KMS-11 (cell line): ENCODE data around the gene NCF4.

Experiments used
- H2AFZ ChIP-seq: fragments of 200-600 bp; sonication (generic); 2 replicates; pipeline ENCODE4 v1.6.1; 2016; ENCODE audit warnings: antibody characterized with exemption, mixed run types, low read depth
- H3K27ac ChIP-seq: fragments of 200-600 bp; sonication (generic); 2 replicates; pipeline ENCODE4 v1.6.1; 2016; ENCODE audit warnings: mild to moderate bottlenecking, mixed run types
- H3K27me3 ChIP-seq: fragments of 200-600 bp; sonication (generic); 2 replicates; pipeline ENCODE4 v1.6.1; 2017; ENCODE audit warnings: mild to moderate bottlenecking, low read depth, mixed run types, moderate library complexity; ENCODE audit not compliant: insufficient read depth
- H3K36me3 ChIP-seq: fragments of 200-600 bp; sonication (generic); 2 replicates; pipeline ENCODE4 v1.6.1; 2017; ENCODE audit warnings: mild to moderate bottlenecking, mixed run types; ENCODE audit not compliant: insufficient read depth
- H3K4me1 ChIP-seq: fragments of 200-600 bp; sonication (generic); 2 replicates; pipeline ENCODE4 v1.6.1; 2016; ENCODE audit warnings: mild to moderate bottlenecking, low read depth, mixed run types; ENCODE audit not compliant: poor library complexity, severe bottlenecking
- H3K4me2 ChIP-seq: fragments of 200-600 bp; sonication (generic); 2 replicates; pipeline ENCODE4 v1.7.0; 2016; ENCODE audit warnings: mild to moderate bottlenecking, mixed run types
- H3K4me3 ChIP-seq: fragments of 200-600 bp; sonication (generic); IDR thresholded peaks from 2 replicates; pipeline ENCODE4 v1.6.1; 2017; ENCODE audit warnings: low read depth, low read length, mixed read lengths; ENCODE audit not compliant: insufficient read depth
- H3K79me2 ChIP-seq: fragments of 200-600 bp; sonication (generic); 2 replicates; pipeline ENCODE4 v1.6.1; 2016; ENCODE audit warnings: low read depth, mixed run types; ENCODE audit not compliant: insufficient read depth
- H3K9ac ChIP-seq: fragments of 200-600 bp; sonication (generic); 2 replicates; pipeline ENCODE4 v1.6.1; 2016; ENCODE audit warnings: mild to moderate bottlenecking, mixed run types
- H4K20me1 ChIP-seq: fragments of 200-600 bp; sonication (generic); 2 replicates; pipeline ENCODE4 v1.6.1; 2016; ENCODE audit warnings: mild to moderate bottlenecking, mixed run types; ENCODE audit not compliant: insufficient read depth
- TF ChIP-seq, protein P1 (sequence below): fragments of 200-600 bp; sonication (generic); conservative IDR thresholded peaks from 2 replicates; pipeline ENCODE4 v1.6.1; 2017; ENCODE audit warnings: low read depth, mild to moderate bottlenecking, antibody characterized with exemption, low read length, moderate library complexity, mixed read lengths

Gene NCF4

DNA sequence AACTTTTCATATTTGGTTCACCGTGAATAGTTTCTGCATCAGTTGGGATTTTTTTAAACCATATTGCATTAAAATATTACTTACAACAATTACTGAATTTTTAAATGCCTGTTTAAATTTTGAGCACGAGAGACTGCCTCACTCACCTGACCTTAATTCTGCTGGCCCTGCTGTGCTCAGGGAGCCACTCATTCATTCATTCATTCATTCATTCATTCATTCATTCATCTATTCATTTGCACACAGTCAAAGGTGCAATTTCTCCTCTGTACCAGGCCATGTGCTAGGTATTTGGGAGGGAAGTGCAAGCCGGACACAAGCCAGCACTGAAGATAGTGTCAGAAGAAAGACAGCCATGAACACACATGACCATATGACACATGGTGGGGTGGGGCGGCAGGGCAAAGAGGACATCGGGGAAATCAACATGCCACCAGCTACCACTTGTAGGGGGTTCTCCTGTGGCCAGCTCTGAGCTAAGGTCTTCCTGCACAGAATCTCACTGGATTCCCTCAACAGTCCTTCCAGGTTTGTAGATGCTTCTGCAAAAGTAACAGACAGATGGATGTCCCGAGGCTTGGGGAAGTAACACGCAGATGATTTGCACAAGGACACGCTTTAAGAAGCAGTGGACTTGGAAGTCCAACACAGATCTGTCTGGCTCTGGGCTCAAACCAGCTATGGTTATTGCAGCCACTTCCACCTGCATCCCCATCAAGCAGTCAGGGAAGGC, 52.1 kb downstream of the NCF4 start:
- H3K79me2 ChIP-seq: no peaks in the 10 kb centered on the region
- no peaks in the 10 kb centered on the region for H4K20me1 ChIP-seq
- no peak overlapping the region for H3K4me2 ChIP-seq
- no peak overlapping the region for H3K27ac ChIP-seq
- TF ChIP-seq, protein P1, sequence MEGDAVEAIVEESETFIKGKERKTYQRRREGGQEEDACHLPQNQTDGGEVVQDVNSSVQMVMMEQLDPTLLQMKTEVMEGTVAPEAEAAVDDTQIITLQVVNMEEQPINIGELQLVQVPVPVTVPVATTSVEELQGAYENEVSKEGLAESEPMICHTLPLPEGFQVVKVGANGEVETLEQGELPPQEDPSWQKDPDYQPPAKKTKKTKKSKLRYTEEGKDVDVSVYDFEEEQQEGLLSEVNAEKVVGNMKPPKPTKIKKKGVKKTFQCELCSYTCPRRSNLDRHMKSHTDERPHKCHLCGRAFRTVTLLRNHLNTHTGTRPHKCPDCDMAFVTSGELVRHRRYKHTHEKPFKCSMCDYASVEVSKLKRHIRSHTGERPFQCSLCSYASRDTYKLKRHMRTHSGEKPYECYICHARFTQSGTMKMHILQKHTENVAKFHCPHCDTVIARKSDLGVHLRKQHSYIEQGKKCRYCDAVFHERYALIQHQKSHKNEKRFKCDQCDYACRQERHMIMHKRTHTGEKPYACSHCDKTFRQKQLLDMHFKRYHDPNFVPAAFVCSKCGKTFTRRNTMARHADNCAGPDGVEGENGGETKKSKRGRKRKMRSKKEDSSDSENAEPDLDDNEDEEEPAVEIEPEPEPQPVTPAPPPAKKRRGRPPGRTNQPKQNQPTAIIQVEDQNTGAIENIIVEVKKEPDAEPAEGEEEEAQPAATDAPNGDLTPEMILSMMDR: no peak
- H3K27me3 ChIP-seq: peaks cover 7% of the 10 kb centered on the region; the same call in 1 of the 2 replicates
- H2AFZ ChIP-seq: no peak overlapping the region
- H3K36me3 ChIP-seq: no peaks in the 10 kb centered on the region
- no peak overlapping the region for H3K9ac ChIP-seq
- H3K4me3 ChIP-seq: no peak overlapping the region
- peaks cover 4% of the 10 kb centered on the region for H3K4me1 ChIP-seq

DNA sequence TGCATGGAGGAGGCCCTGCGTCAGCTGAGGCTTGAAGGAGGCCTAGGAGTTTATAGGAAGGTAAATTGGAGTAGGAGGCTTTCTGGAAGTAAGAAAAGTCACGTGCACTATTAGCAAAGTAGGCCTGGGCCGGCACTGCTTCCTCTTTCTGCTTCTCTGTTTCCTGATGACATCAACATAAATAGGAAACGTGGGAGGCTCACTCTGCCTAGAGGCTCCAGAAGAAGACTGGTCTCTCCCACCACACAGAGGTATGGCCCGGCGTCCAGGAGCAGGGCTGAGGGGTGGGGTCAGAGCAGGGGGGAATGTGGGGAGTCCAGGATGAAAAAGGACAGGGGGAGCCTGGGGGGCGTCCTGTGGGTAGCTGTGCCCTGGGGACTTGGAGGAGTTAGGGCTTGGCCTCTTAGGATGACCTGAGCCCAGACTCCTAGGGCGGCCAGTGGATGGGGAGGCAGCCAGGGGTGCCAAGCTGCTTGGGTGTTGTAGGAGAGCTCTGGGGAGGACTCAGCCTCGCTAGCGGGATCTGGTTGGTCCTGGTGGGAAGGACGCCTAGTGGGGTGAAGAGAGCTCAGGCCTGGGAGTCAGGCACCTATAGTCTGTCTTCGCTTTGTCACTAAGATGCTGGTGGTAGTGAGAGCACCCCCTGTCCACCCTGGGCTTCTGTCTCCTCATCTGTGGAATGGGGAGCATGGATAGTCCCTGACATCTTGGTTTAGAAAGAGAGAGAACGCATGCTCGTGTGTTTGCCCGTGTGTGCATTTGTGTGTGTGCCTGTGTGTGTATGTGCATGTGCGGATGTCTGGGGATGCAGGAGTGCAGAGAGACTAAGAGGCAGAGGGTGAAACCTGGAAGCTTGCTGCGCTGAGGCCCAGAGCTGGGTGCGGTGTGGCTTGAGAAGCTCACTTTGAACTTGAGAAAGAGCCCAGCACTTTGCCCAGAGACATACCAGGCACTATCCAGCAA, 52.9 kb downstream of the NCF4 start, which contains the start of gene CSF2RB:
Gene CSF2RB, plus strand, starts transcription at position 202 of the 963 bp plus-strand sequence. CDS start 8,580 bp downstream, outside the sequence.
- TF ChIP-seq, protein P1: no peak
- H3K4me2 ChIP-seq: no peak within 1 kb of the TSS
- H3K79me2 ChIP-seq: no peaks in the 10 kb centered on the region
- no peak within 1 kb of the TSS for H3K9ac ChIP-seq
- no peaks in the 10 kb centered on the region for H3K36me3 ChIP-seq
- peaks cover 4% of the 10 kb centered on the region; the same call in 1 of the 2 replicates for H3K27me3 ChIP-seq
- peaks cover 4% of the 10 kb centered on the region for H3K4me1 ChIP-seq
- H2AFZ ChIP-seq: no peak within 1 kb of the TSS
- H3K27ac ChIP-seq: no peak within 1 kb of the TSS
- no peaks in the 10 kb centered on the region for H4K20me1 ChIP-seq
- H3K4me3 ChIP-seq: no peak within 1 kb of the TSS

DNA sequence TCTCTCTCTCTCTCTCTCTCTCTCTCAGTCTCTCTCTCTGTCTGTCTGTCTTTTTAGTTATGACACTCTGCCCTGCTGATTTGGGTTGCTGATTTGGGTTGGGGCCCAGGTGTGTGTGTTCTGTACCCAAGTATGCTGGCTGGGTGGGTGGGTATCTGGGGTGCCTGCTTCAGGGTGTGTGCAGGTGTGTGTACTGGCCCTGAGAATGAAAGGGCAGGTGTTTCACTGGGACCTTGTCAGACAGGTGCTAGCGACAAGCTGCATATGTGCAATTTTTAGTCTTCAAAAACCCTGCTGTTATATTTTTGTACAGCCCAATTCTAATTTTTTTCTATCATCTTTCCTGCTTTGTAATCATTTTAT, 53.6 kb downstream of the NCF4 start:
- H2AFZ ChIP-seq: no peak overlapping the region
- H3K9ac ChIP-seq: no peak overlapping the region
- peaks cover 4% of the 10 kb centered on the region for H3K4me1 ChIP-seq
- peaks cover 4% of the 10 kb centered on the region; the same call in 1 of the 2 replicates for H3K27me3 ChIP-seq
- no peak overlapping the region for H3K4me3 ChIP-seq
- no peak overlapping the region for H3K27ac ChIP-seq
- no peaks in the 10 kb centered on the region for H4K20me1 ChIP-seq
- no peaks in the 10 kb centered on the region for H3K36me3 ChIP-seq
- H3K79me2 ChIP-seq: no peaks in the 10 kb centered on the region
- TF ChIP-seq, protein P1: no peak
- H3K4me2 ChIP-seq: no peak overlapping the region

DNA sequence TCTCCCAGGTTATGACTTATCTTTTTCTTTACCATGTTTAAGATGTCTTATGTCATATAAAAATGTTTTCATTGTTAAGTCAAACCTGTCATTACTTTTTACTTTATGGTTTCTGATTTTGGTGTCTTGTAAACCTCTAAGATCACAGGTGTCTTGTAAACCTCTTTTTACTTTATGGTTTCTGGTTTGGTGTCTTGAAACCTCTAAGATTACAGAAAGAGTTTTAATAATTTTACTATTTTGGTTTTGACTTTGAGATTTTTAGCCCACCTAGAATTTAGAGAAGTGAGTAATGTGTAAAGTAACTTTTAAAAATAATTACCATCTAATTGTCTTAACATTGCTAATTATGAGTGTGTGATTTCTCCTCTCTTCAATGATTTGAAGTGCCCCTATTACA, 55.2 kb downstream of the NCF4 start:
- Histone ChIP-seq H3K27me3 (no peaks in the 10 kb centered on the region; the same call in 1 of the 2 replicates), H4K20me1 (no peaks in the 10 kb centered on the region), H3K36me3 (no peaks in the 10 kb centered on the region), H3K4me1 (peaks cover 4% of the 10 kb centered on the region), H3K4me3 (no peak overlapping the region), H3K79me2 (no peaks in the 10 kb centered on the region), H3K9ac (no peak overlapping the region), H3K4me2 (no peak overlapping the region), H3K27ac (no peak overlapping the region), H2AFZ (no peak overlapping the region)
- TF ChIP-seq, protein P1: no peak
